ENCODE results near the gene YY1.

GRCh38 chr14:100295376-100296105 is 56.6 kb downstream of the YY1 start:
- TF ChIP-seq POLR2A (IDR thresholded peaks at IDR 0.05) = no peak
- TF ChIP-seq, protein P1, sequence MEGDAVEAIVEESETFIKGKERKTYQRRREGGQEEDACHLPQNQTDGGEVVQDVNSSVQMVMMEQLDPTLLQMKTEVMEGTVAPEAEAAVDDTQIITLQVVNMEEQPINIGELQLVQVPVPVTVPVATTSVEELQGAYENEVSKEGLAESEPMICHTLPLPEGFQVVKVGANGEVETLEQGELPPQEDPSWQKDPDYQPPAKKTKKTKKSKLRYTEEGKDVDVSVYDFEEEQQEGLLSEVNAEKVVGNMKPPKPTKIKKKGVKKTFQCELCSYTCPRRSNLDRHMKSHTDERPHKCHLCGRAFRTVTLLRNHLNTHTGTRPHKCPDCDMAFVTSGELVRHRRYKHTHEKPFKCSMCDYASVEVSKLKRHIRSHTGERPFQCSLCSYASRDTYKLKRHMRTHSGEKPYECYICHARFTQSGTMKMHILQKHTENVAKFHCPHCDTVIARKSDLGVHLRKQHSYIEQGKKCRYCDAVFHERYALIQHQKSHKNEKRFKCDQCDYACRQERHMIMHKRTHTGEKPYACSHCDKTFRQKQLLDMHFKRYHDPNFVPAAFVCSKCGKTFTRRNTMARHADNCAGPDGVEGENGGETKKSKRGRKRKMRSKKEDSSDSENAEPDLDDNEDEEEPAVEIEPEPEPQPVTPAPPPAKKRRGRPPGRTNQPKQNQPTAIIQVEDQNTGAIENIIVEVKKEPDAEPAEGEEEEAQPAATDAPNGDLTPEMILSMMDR (IDR thresholded peaks at IDR 0.05 in 4 of 5, conservative IDR thresholded peaks at IDR 0.05 in 1 of 5) = no peak
